Stimulated activated CD8-positive, alpha-beta memory T cell treated with anti-CD3 and anti-CD28 coated beads, Interleukin-15, amount 100 ng/mL, for 48 hours (primary cell): ENCODE measurements around the gene COMT.
A peak's percentile ranks its signal among the peaks of the same experiment; 100 is the strongest.
"Not testable (repeated sequence)": the region's sequence is repeated elsewhere in the genome, so short reads cannot be mapped to it uniquely, and the experiment has no call there.

Source experiments
- DNase-seq, 2 donors: peaks; one replicate each; pipeline ENCODE4 v3.0.0-alpha.2; 2020; ENCODE audit warnings: low read depth in 2 of 2

Gene COMT

GRCh38 chr22:19909350-19910179, 32.0 kb upstream of the COMT start:
- peak; percentile 51 to 61 for DNase-seq

- no peak for DNase-seq
Measured at GRCh38 chr22:19910180-19910744, 31.3 kb upstream of the COMT start.

GRCh38 chr22:19911540-19912270, 29.9 kb upstream of the COMT start:
- no peak for DNase-seq

- DNase-seq, result no peak
Measured at GRCh38 chr22:19912271-19912999, 29.1 kb upstream of the COMT start.

GRCh38 chr22:19913337-19913936, 28.1 kb upstream of the COMT start:
- DNase-seq, result no peak

- no peak for DNase-seq
Measured at GRCh38 chr22:19914201-19914943, 27.2 kb upstream of the COMT start.

- no peak for DNase-seq
Measured at GRCh38 chr22:19915287-19915954, 26.2 kb upstream of the COMT start.

GRCh38 chr22:19916006-19916405, 25.6 kb upstream of the COMT start:
- DNase-seq, result no peak

- no peak for DNase-seq
Measured at GRCh38 chr22:19916941-19917340, 24.6 kb upstream of the COMT start.

- DNase-seq, result no peak
Measured at GRCh38 chr22:19917389-19918138, 24.0 kb upstream of the COMT start.

- DNase-seq, result no peak
Measured at GRCh38 chr22:19918332-19919106, 23.1 kb upstream of the COMT start.

- DNase-seq, result no peak
Measured at GRCh38 chr22:19919701-19920363, 21.7 kb upstream of the COMT start.

- no peak for DNase-seq
Measured at GRCh38 chr22:19921544-19922081, 20.0 kb upstream of the COMT start.

GRCh38 chr22:19923914-19924513, 17.6 kb upstream of the COMT start:
- no peak for DNase-seq

GRCh38 chr22:19926028-19926427, 15.5 kb upstream of the COMT start:
- DNase-seq, result not testable (repeated sequence)

GRCh38 chr22:19927696-19928095, 13.9 kb upstream of the COMT start:
- no peak for DNase-seq

GRCh38 chr22:19928207-19928606, 13.4 kb upstream of the COMT start:
- no peak for DNase-seq
